ENCODE data around the gene NPEPPS. TPM values are rescaled to one million over a fixed set of nuclear protein-coding genes. Genes with fewer than 3 reads are reported as not detected.

NPEPPS gene
- total and polyA plus RNA-seq, 2 donors (not counting 3 experiments of a cell fraction or from before 2014, with no cell fraction given): 69.2 to 102 TPM

DNA sequence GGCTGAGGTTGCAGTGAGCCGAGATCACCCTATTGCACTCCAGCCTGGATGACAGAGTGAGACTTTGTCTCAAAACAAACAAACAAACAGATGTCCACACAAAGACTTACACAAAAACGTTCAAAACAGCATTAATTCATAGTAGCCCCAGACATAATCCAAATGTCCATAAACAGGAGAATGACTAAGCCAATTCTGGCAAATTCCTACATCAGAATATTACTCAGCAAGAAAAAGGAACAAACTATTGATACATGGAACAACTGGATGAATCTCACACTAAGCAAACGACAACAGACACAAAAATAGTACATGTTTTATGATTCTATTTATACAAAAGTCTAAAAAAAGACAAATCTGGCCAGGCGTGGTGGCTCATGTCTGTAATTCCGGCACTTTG lies 108.0 kb downstream of the NPEPPS start:
- TF ChIP-seq GATA2 (IDR thresholded peaks at IDR 0.05; ENCODE audit: insufficient read depth, insufficient read length, low read depth, low read length): no peak
- TF ChIP-seq EZH2 (IDR thresholded peaks at IDR 0.05; ENCODE audit: borderline replicate concordance, low read depth, low read length, severe bottlenecking): no peak
- no peak for TF ChIP-seq POLR2AphosphoS5 (IDR thresholded peaks at IDR 0.05; ENCODE audit: insufficient read depth, low read depth, low read length)
- TF ChIP-seq, protein P1, sequence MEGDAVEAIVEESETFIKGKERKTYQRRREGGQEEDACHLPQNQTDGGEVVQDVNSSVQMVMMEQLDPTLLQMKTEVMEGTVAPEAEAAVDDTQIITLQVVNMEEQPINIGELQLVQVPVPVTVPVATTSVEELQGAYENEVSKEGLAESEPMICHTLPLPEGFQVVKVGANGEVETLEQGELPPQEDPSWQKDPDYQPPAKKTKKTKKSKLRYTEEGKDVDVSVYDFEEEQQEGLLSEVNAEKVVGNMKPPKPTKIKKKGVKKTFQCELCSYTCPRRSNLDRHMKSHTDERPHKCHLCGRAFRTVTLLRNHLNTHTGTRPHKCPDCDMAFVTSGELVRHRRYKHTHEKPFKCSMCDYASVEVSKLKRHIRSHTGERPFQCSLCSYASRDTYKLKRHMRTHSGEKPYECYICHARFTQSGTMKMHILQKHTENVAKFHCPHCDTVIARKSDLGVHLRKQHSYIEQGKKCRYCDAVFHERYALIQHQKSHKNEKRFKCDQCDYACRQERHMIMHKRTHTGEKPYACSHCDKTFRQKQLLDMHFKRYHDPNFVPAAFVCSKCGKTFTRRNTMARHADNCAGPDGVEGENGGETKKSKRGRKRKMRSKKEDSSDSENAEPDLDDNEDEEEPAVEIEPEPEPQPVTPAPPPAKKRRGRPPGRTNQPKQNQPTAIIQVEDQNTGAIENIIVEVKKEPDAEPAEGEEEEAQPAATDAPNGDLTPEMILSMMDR (IDR thresholded peaks at IDR 0.05; ENCODE audit: extremely low read depth in 1 of 2, insufficient read depth in 1 of 2, low read depth in 1 of 2, low read length in 2 of 2): no peak
- no peak for TF ChIP-seq MYC (IDR thresholded peaks at IDR 0.05; ENCODE audit: low read depth, low read length)
- no peak for TF ChIP-seq POLR2A (IDR thresholded peaks at IDR 0.05; ENCODE audit: low read depth, low read length)
- TF ChIP-seq FOS (IDR thresholded peaks at IDR 0.05; ENCODE audit: borderline replicate concordance, insufficient read depth, low read length): no peak
- TF ChIP-seq, protein P2, sequence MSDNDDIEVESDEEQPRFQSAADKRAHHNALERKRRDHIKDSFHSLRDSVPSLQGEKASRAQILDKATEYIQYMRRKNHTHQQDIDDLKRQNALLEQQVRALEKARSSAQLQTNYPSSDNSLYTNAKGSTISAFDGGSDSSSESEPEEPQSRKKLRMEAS (IDR thresholded peaks at IDR 0.05; ENCODE audit: insufficient read depth, insufficient read length): no peak
- no peak for TF ChIP-seq JUN (IDR thresholded peaks at IDR 0.05; ENCODE audit: borderline replicate concordance, insufficient read depth, insufficient read length, low read depth)
- no peak overlapping the region for H3K9ac ChIP-seq (replicated peaks; ENCODE audit: extremely low read depth, insufficient read depth, low read length)
- FAIRE-seq: no peak
- no peaks in the 10 kb centered on the region for H3K79me2 ChIP-seq (ENCODE audit: control insufficient read depth, insufficient read depth, low read length)
- no peaks in the 10 kb centered on the region for H3K36me3 ChIP-seq (ENCODE audit: control insufficient read depth in 2 of 2, extremely low read depth in 1 of 2, insufficient read depth in 2 of 2, low read length in 2 of 2)
- no peaks in the 10 kb centered on the region for H3K27me3 ChIP-seq (ENCODE audit: control insufficient read depth in 2 of 2, insufficient read depth in 2 of 2, low read length in 2 of 2)
- H4K20me1 ChIP-seq (replicated peaks; ENCODE audit: control insufficient read depth, extremely low read depth, insufficient read depth, low read length): no peaks in the 10 kb centered on the region
- no peak overlapping the region for H3K4me2 ChIP-seq (ENCODE audit: insufficient read depth, low read length)
- ChIA-PET CTCF (no interaction called here), POLR2A (no interaction called here)
- H3K4me1 ChIP-seq (ENCODE audit: control insufficient read depth, extremely low read depth, insufficient read depth, low read length): peaks cover 9% of the 10 kb centered on the region
- H3K4me3 ChIP-seq (replicated peaks in 1 of 3; ENCODE audit: insufficient read depth in 1 of 3, low read depth in 1 of 3, low read length in 3 of 3): no peak overlapping the region
- H3K9me3 ChIP-seq (replicated peaks; ENCODE audit: control insufficient read depth, insufficient read depth, low read length): no peaks in the 10 kb centered on the region
- no peaks in the 10 kb centered on the region for H3K9me1 ChIP-seq (replicated peaks; ENCODE audit: control insufficient read depth, extremely low read depth, insufficient read depth, low read length)
- intact Hi-C loops (cut with micrococcal nuclease) (no loop called here), dilution Hi-C loops (cut with MboI; ENCODE audit: extremely low pct_ligation_motif_present, low sequenced_read_pairs) (no loop called here)
- DNase-seq (ENCODE audit: low read depth, low spot score): no peak
- no peak overlapping the region for H2AFZ ChIP-seq (ENCODE audit: low read depth, low read length)
- no peak overlapping the region for H3K27ac ChIP-seq (ENCODE audit: insufficient read depth, low read depth, low read length)
- BruUV-seq (replicated peaks): no TSS peak

All from endothelial cell of umbilical vein (primary cell).